H1 (cell line): ENCODE results near the gene PEX26. TPM values are rescaled to one million over a fixed set of nuclear protein-coding genes. Genes with fewer than 3 reads are reported as not detected.

Experiments
- CTCF ChIA-PET: fragments of 300-600 bp; sonication (Branson Sonifier 250); formaldehyde crosslinking; loops from one replicate; lab custom pipeline; 2021; ENCODE audit not compliant: partially characterized antibody; lab: Charles Lee
- POLR2A ChIA-PET: fragments of 300-600 bp; sonication (Branson Sonifier 250); formaldehyde crosslinking; loops from one replicate; lab custom pipeline; 2021; ENCODE audit warnings: inconsistent platforms; ENCODE audit not compliant: partially characterized antibody; lab: Charles Lee
- DNase-seq, 2 experiments: peaks; one replicate each; pipeline versions ENCODE4 v3.0.0 to v3.0.0-alpha.2; 2010 to 2022; ENCODE audit warnings: low spot score in 2 of 2, low read depth in 1 of 2, mixed read lengths in 1 of 2
- FAIRE-seq: peaks from 2 replicates; lab custom pipeline; 2011; peaks lifted over from hg19 to GRCh38; lab: Jason Lieb, UNC
- H2AFZ ChIP-seq: 2 replicates; pipeline ENCODE4 v1.8.1; 2012; ENCODE audit warnings: low read length, inconsistent platforms
- H2AK5ac ChIP-seq: 2 replicates; pipeline ENCODE4 v1.6.1; 2013; ENCODE audit warnings: low read depth, low read length
- H2BK120ac ChIP-seq: replicated peaks from 2 replicates; pipeline ENCODE3; 2013; ENCODE audit warnings: low read depth, low read length, inconsistent platforms
- H2BK12ac ChIP-seq: 2 replicates; pipeline ENCODE4 v1.6.1; 2013; ENCODE audit warnings: low read depth, low read length
- H2BK15ac ChIP-seq: 2 replicates; pipeline ENCODE4 v1.6.1; 2013; ENCODE audit warnings: low read length
- H2BK20ac ChIP-seq: 2 replicates; pipeline ENCODE4 v1.6.1; 2013; ENCODE audit warnings: low read length
- H2BK5ac ChIP-seq: 2 replicates; pipeline ENCODE4 v1.6.1; 2013; ENCODE audit warnings: low read depth, low read length
- H3K14ac ChIP-seq: 2 replicates; pipeline ENCODE4 v1.6.1; 2013; ENCODE audit warnings: inconsistent platforms; ENCODE audit not compliant: insufficient read length
- H3K18ac ChIP-seq: 2 replicates; pipeline ENCODE4 v1.6.1; 2013; ENCODE audit warnings: low read length; ENCODE audit errors: extremely low read depth
- H3K23ac ChIP-seq: 2 replicates; pipeline ENCODE4 v1.6.1; 2013; ENCODE audit warnings: inconsistent platforms; ENCODE audit not compliant: insufficient read length
- H3K23me2 ChIP-seq: 2 replicates; pipeline ENCODE4 v1.6.1; 2013; ENCODE audit warnings: low read depth, low read length
- H3K27ac ChIP-seq: 2 replicates; pipeline ENCODE4 v1.6.1; 2011; ENCODE audit warnings: low read depth, low read length, inconsistent platforms
- H3K27me3 ChIP-seq, 4 experiments: replicated peaks in 1 of 4; 1 replicate in 1 of 4; 2 replicates in 3 of 4; pipeline versions ENCODE4 v1.6.1 to v1.8.1; 2011 to 2013; ENCODE audit warnings: low read length in 3 of 4, mild to moderate bottlenecking in 3 of 4, inconsistent platforms in 2 of 4, mixed read lengths in 2 of 4, moderate library complexity in 1 of 4; ENCODE audit not compliant: control insufficient read depth in 3 of 4, insufficient read depth in 3 of 4; ENCODE audit errors: extremely low read depth in 1 of 4
- H3K36me3 ChIP-seq, 4 experiments: 2 replicates each; pipeline versions ENCODE4 v1.6.1 to v1.8.1; 2011 to 2013; ENCODE audit warnings: mild to moderate bottlenecking in 4 of 4, low read length in 3 of 4, moderate library complexity in 2 of 4, control low read depth in 1 of 4, inconsistent platforms in 1 of 4; ENCODE audit not compliant: insufficient read depth in 4 of 4, control insufficient read depth in 2 of 4
- H3K4ac ChIP-seq: replicated peaks from 2 replicates; pipeline ENCODE3; 2013; ENCODE audit warnings: low read length, low read depth, mixed read lengths, inconsistent platforms; ENCODE audit not compliant: insufficient read length
- H3K4me1 ChIP-seq, 4 experiments: replicated peaks in 1 of 4; 1 replicate in 1 of 4; 2 replicates in 3 of 4; pipeline versions ENCODE4 v1.6.1 to v1.8.1; 2011 to 2013; ENCODE audit warnings: low read length in 3 of 4, inconsistent platforms in 2 of 4, mixed read lengths in 1 of 4; ENCODE audit not compliant: insufficient read depth in 4 of 4, control insufficient read depth in 3 of 4
- H3K4me2 ChIP-seq, 2 experiments: 2 replicates each; pipeline versions ENCODE4 v1.6.1 to v1.8.1; 2011 to 2013; ENCODE audit warnings: low read depth in 2 of 2, low read length in 2 of 2, control low read depth in 1 of 2, inconsistent platforms in 1 of 2, mild to moderate bottlenecking in 1 of 2; ENCODE audit not compliant: insufficient read depth in 1 of 2
- H3K4me3 ChIP-seq, 4 experiments: fragments of 200-600, 300-600 bp in 1 of 4; sonication (generic), shearing (Covaris generic), sonication (Bioruptor Twin) in 1 of 4; 2 replicates each; pipeline versions ENCODE4 v1.5.1 to v1.8.1; 2011 to 2016; ENCODE audit warnings: low read length in 4 of 4, low read depth in 3 of 4, control low read depth in 2 of 4, inconsistent platforms in 2 of 4, mild to moderate bottlenecking in 2 of 4, mixed read lengths in 1 of 4, moderate library complexity in 1 of 4; ENCODE audit not compliant: insufficient read depth in 2 of 4; ENCODE audit errors: extremely low read depth in 1 of 4
- H3K56ac ChIP-seq: replicated peaks from 2 replicates; pipeline ENCODE3; 2013; ENCODE audit warnings: low read depth, mild to moderate bottlenecking, mixed read lengths, low read length, inconsistent platforms; ENCODE audit not compliant: insufficient read length
- H3K79me1 ChIP-seq: 2 replicates; pipeline ENCODE4 v1.6.1; 2013; ENCODE audit warnings: low read depth, low read length, control low read depth
- H3K79me2 ChIP-seq, 2 experiments: 2 replicates each; pipeline versions ENCODE4 v1.6.1 to v1.8.1; 2012 to 2013; ENCODE audit warnings: low read length in 2 of 2, mild to moderate bottlenecking in 2 of 2, inconsistent platforms in 1 of 2; ENCODE audit not compliant: insufficient read depth in 2 of 2, control insufficient read depth in 1 of 2
- H3K9ac ChIP-seq, 4 experiments: replicated peaks in 1 of 4; 1 replicate in 1 of 4; 2 replicates in 3 of 4; pipeline versions ENCODE4 v1.6.1 to v1.8.1; 2011 to 2013; ENCODE audit warnings: low read depth in 3 of 4, low read length in 3 of 4, control low read depth in 2 of 4, mild to moderate bottlenecking in 2 of 4, moderate library complexity in 2 of 4, inconsistent platforms in 1 of 4; ENCODE audit errors: extremely low read depth in 1 of 4
- H3K9me3 ChIP-seq, 2 experiments: 2 replicates each; pipeline versions ENCODE4 v1.6.1 to v1.8.1; 2012 to 2013; ENCODE audit warnings: mild to moderate bottlenecking in 2 of 2, moderate library complexity in 2 of 2, control low read depth in 1 of 2, inconsistent platforms in 1 of 2, low read depth in 1 of 2, low read length in 1 of 2, mixed read lengths in 1 of 2; ENCODE audit not compliant: insufficient read depth in 2 of 2
- H4K20me1 ChIP-seq, 2 experiments: replicated peaks in 1 of 2; 2 replicates each; pipeline versions ENCODE3 to v1.8.1; 2011 to 2013; ENCODE audit warnings: inconsistent platforms in 2 of 2, low read length in 2 of 2, mild to moderate bottlenecking in 1 of 2; ENCODE audit not compliant: insufficient read depth in 2 of 2, control insufficient read depth in 1 of 2
- H4K5ac ChIP-seq: 2 replicates; pipeline ENCODE4 v1.6.1; 2013; ENCODE audit warnings: low read length, low read depth, mixed read lengths, inconsistent platforms; ENCODE audit not compliant: insufficient read length
- H4K8ac ChIP-seq: 2 replicates; pipeline ENCODE4 v1.8.0; 2013; ENCODE audit warnings: mild to moderate bottlenecking, moderate library complexity, low read length, inconsistent platforms; ENCODE audit not compliant: insufficient read depth; ENCODE audit errors: extremely low read depth
- H4K91ac ChIP-seq: replicated peaks from 2 replicates; pipeline ENCODE3; 2013; ENCODE audit warnings: low read length, mixed read lengths, inconsistent platforms; ENCODE audit not compliant: insufficient read length
- ASH2L ChIP-seq: fragments of 200-600, 300-600 bp; sonication (generic); IDR thresholded peaks from one replicate; pipeline ENCODE4 v1.7.1; 2017; ENCODE audit warnings: low read length
- HDAC6 ChIP-seq: IDR thresholded peaks from one replicate; pipeline ENCODE4 v1.7.1; 2012; ENCODE audit warnings: low read depth, mild to moderate bottlenecking, inconsistent platforms, low read length, moderate library complexity
- NANOG ChIP-seq: IDR thresholded peaks from 2 replicates; pipeline ENCODE4 v1.6.1; 2011; ENCODE audit warnings: low read length, low read depth, mild to moderate bottlenecking, inconsistent platforms; ENCODE audit not compliant: insufficient read depth, poor library complexity, severe bottlenecking
- POLR2AphosphoS5 ChIP-seq: IDR thresholded peaks from 2 replicates; pipeline ENCODE4 v1.6.1; 2011; ENCODE audit warnings: low read depth, low read length
- SRF ChIP-seq: IDR thresholded peaks from 2 replicates; pipeline ENCODE4 v1.6.1; 2011; ENCODE audit warnings: mild to moderate bottlenecking, low read depth, low read length, moderate library complexity
- WGBS, 2 experiments: shearing (Covaris generic) in 1 of 2; methylation state at CpG; one replicate each; pipeline versions ENCODE4 v1.1.6 to v1.1.7; 2013 to 2015; ENCODE audit warnings: low lambda C conversion rate in 2 of 2, mixed read lengths in 2 of 2, inconsistent platforms in 1 of 2, low coverage in 1 of 2, missing lambda C conversion rate in 1 of 2; ENCODE audit not compliant: insufficient replicate concordance in 2 of 2, insufficient coverage in 1 of 2, insufficient read length in 1 of 2; ENCODE audit errors: extremely low coverage in 1 of 2, missing lambda C conversion rate in 1 of 2; 5-methylcytosine and 5-hydroxymethylcytosine counted together
- polyA plus RNA-seq, 7 experiments: library from polyadenylated mRNA; depleted of rRNA in 3 of 7; stranded (reverse) in 5 of 7; unstranded in 2 of 7; fragments of >200 nt in 5 of 7; fragments of 200-250 nt in 2 of 7; gene quantifications; 1 replicate in 5 of 7; 2 replicates in 1 of 7; 4 replicates in 1 of 7; pipeline versions ENCODE4 v1.2.1 to v1.2.3, GENCODE V29; 2011 to 2013; ENCODE audit warnings: missing spikeins in 2 of 7, mixed read lengths in 2 of 7
- total RNA-seq: library from RNA; stranded (reverse); fragmentation: NEBNext Ultra II Directional; extraction: Animal tissue kit (Norgen Biotek cat#: 25700); gene quantifications from 2 replicates; pipeline ENCODE4 v1.2.1, GENCODE V29; 2021
- TF ChIP-seq, protein P1 (sequence below): IDR thresholded peaks from 2 replicates; pipeline ENCODE4 v1.6.1; 2012; ENCODE audit warnings: low read length, inconsistent platforms

The PEX26 gene
- total and polyA plus RNA-seq, 2 of the 8 experiments (the other 6 are each of a cell fraction or from before 2014, with no cell fraction given), result 33.1 to 49.0 TPM

DNA sequence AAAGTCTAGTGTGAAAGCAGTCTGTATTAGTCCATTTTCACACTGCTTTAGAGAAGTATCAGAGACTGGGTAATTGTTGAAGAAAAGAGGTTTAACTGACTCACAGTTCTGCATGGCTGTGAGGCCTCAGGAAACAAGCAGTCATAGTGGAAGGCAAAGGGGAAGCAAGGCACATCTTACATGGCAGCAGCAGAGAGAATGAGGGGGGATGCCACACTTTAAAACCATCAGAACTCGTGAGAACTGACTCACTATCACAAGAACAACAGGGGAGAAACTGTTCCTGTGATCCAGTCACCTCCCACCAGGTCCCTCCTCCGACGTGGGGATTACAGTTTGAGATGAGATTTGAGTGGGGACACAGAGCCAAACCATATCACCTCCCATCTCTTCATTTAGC is 19.0 kb downstream of the PEX26 start:
- no peaks in the 10 kb centered on the region for H4K20me1 ChIP-seq
- no peak overlapping the region for H4K8ac ChIP-seq
- H3K9me3 ChIP-seq, result no peaks in the 10 kb centered on the region
- H3K56ac ChIP-seq, result no peak overlapping the region
- no peak overlapping the region for H3K9ac ChIP-seq
- no peak overlapping the region for H2BK120ac ChIP-seq
- no peaks in the 10 kb centered on the region for H3K4me1 ChIP-seq
- no peak overlapping the region for H3K4me2 ChIP-seq
- peaks cover 0 to 6% (median 2%) of the 10 kb centered on the region in 4 experiments; a peak in 1 of 8 replicates for H3K36me3 ChIP-seq
- no peak for TF ChIP-seq NANOG
- TF ChIP-seq, protein P1, sequence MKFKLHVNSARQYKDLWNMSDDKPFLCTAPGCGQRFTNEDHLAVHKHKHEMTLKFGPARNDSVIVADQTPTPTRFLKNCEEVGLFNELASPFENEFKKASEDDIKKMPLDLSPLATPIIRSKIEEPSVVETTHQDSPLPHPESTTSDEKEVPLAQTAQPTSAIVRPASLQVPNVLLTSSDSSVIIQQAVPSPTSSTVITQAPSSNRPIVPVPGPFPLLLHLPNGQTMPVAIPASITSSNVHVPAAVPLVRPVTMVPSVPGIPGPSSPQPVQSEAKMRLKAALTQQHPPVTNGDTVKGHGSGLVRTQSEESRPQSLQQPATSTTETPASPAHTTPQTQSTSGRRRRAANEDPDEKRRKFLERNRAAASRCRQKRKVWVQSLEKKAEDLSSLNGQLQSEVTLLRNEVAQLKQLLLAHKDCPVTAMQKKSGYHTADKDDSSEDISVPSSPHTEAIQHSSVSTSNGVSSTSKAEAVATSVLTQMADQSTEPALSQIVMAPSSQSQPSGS, result no peak
- no peak for TF ChIP-seq SRF
- no peak for TF ChIP-seq HDAC6
- no peak for TF ChIP-seq ASH2L
- TF ChIP-seq POLR2AphosphoS5, result no peak
- H2AK5ac ChIP-seq, result no peak overlapping the region
- no peaks in the 10 kb centered on the region for H3K27me3 ChIP-seq
- H3K4ac ChIP-seq, result no peak overlapping the region
- ChIA-PET CTCF (interaction anchor here (0.7 to 1.2 kb wide), 2 partner anchors 17 to 20 kb away, joined by 3 read pairs; no protein-coding TSS in a partner anchor), POLR2A (no interaction called here)
- no peak overlapping the region for H2AFZ ChIP-seq
- H3K79me1 ChIP-seq, result no peaks in the 10 kb centered on the region
- DNase-seq (no peak), FAIRE-seq (no peak)
- no peak overlapping the region for H3K14ac ChIP-seq
- H4K91ac ChIP-seq, result no peak overlapping the region
- H4K5ac ChIP-seq, result no peak overlapping the region
- no peak overlapping the region for H2BK15ac ChIP-seq
- no peak overlapping the region for H2BK12ac ChIP-seq
- H3K27ac ChIP-seq, result no peak overlapping the region
- WGBS, 2 experiments, result 60% methylated on average over 3 of the region's 3 CpGs; no CpG with 5 or more reads in 1 of the 2 experiments
- no peak overlapping the region for H3K4me3 ChIP-seq
- H3K23me2 ChIP-seq, result no peaks in the 10 kb centered on the region
- no peak overlapping the region for H3K23ac ChIP-seq
- H2BK20ac ChIP-seq, result no peak overlapping the region
- no peak overlapping the region for H2BK5ac ChIP-seq
- no peaks in the 10 kb centered on the region for H3K79me2 ChIP-seq
- H3K18ac ChIP-seq, result no peak overlapping the region
